GM21381 (cell line): ENCODE measurements around the gene IL34.

ENCODE experiments used
- ATAC-seq: cut with Tn5 transposase; IDR thresholded peaks from one replicate; pipeline ENCODE4 v1.9.1; 2021; ENCODE audit warnings: mild to moderate bottlenecking, moderate library complexity; ENCODE audit not compliant: unreplicated experiment

IL34 gene

GRCh38 chr16:70700101-70701020 is 54.0 kb downstream of the IL34 start:
- no peak for ATAC-seq

DNA sequence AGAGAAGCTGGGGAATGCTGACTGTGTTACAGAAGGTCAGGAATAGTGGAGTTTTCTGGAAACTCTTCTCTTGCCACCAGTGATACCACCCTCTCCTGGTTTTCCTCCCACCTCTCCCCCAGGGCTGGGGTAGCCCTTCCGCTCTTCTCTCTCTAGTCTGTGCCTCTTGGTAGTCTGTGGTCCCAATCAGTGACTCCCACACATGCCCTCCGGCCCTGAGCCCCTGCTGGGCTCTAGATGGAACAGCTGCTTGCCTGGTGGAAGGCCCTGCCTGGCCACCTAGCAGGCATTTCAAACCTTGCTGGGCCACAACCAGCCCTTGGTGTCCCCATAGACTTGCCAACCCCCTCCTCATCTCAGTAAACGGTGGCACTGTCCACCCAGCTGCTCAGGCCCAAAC is 54.7 kb downstream of the IL34 start:
- no peak for ATAC-seq

- ATAC-seq, result no peak
Measured at GRCh38 chr16:70701596-70701995, 55.2 kb downstream of the IL34 start.

DNA sequence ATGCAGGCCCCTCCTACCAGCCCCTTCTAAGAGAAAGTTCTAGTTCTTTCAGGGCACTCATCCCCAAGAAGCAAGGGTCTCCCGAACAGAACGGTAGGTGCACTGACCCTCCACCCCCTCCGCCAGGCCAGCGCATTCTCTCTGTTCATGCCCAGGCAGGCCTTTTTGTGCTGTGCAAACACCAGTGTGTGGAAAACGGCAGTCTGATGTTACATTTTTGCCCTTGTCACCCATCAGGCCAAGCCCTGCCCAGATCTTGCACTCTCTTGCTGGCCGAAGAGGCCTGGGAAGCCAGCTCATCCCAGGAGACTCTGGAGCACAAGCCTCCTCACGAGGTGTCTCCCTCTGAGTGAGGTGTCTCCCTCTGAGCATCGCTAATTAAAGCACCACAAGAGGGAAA is 55.6 kb downstream of the IL34 start:
- ATAC-seq, result no peak

GRCh38 chr16:70702624-70703023 is 56.3 kb downstream of the IL34 start:
- ATAC-seq, result no peak

GRCh38 chr16:70703041-70703834 is 56.9 kb downstream of the IL34 start:
- no peak for ATAC-seq

GRCh38 chr16:70703835-70704381 is 57.5 kb downstream of the IL34 start:
- ATAC-seq, result no peak

- no peak for ATAC-seq
Measured at GRCh38 chr16:70704586-70704985, 58.2 kb downstream of the IL34 start.

DNA sequence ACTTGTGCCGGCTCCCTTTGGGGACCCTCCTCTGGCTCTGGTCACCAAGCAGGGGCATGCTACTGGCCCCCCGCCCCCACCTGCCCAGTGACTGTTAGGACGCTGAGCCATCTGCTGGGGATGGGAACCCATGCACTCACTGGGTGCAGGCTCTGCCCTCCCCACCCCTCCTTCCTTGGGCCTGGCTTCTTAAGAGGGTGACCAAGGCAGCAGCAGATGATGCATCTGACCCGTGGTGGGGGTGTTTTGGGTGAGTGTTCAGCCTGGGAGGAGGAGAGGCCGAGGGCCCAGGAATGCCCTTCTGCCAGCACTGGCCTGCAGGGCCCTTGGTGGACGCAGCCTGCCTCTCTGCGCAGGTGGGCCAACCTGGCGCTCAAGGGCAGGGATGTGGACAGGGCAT is 58.7 kb downstream of the IL34 start:
- ATAC-seq, result no peak

GRCh38 chr16:70706948-70707465 is 60.6 kb downstream of the IL34 start:
- ATAC-seq, result no peak

GRCh38 chr16:70708366-70709246 is 62.2 kb downstream of the IL34 start:
- ATAC-seq, result no peak

- no peak for ATAC-seq
Measured at GRCh38 chr16:70709457-70709856, 63.1 kb downstream of the IL34 start.

- no peak for ATAC-seq
Measured at GRCh38 chr16:70709942-70710341, 63.6 kb downstream of the IL34 start.
